NOMO-1 (cell line): ENCODE data around the gene ADAM19.
A peak's percentile ranks its signal among the peaks of the same experiment; 100 is the strongest.

Source experiments
- DNase-seq, 2 experiments: peaks; one replicate each; lab custom pipeline; 2025; ENCODE audit not compliant: unreplicated experiment in 2 of 2; lab: John Stamatoyannopoulos, UW

ADAM19 gene

GRCh38 chr5:157596487-157596886, 20.9 kb upstream of the ADAM19 start:
- DNase-seq, result peak; percentile 14 to 40

- peak; percentile 10 to 52 for DNase-seq
These were observed 19.3 kb upstream of the ADAM19 start for GRCh38 chr5:157594675-157595459.

GRCh38 chr5:157594257-157594656, 18.7 kb upstream of the ADAM19 start:
- no peak for DNase-seq

DNA sequence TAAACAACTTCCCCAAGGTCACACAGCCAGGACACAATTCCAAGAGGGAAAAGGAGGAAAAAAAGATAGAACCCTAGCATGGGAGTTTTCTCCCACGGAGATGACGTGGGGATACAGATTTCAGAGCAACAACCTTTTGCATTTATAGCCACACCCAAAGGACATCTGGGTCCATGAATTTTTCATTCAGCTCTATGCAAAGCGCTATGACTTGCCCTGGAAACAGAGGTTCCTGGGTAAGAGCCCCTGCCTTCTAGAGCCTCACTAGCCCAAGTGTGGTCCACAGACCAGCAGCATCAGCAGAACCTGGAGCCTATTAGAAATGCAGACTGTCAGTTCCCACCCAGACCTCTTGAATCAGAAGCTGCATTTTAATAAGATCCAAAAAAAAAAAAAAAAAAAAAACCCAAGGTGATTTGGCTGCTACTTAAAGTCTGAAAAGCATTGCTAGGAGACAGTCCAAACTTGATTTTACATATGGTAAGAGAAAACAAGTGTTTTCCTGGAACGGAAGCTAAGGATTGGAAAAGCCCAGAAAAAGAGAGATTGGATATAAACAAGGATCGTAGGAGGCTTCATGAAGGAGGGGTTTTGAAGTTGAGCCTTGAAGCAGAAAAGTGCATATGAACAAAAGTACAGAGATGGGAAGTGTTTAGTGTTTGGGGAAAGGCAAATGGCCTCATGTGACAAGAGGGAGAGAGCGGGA, 17.6 kb upstream of the ADAM19 start:
- no peak for DNase-seq

DNA sequence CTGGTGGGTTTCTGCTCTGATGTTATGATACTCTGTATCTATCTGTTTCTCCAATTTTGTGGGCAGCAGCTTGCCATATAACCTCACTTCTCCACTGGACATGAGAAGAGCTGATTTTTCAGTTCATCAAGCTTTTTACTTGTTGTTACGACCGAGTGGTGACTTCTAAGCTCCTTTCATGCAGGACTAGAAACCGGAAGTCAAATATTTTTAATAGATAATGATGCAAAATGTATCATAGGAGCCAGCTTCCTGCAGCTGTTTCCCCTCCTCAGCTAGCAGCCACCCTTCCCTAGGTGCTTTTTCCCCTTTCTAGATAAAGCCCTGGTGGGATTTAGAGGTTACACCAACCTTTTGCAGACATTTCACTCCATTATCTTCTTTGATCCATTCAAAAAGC, 17.0 kb upstream of the ADAM19 start:
- peak in 1 of 2 experiments; percentile 49 for DNase-seq

DNA sequence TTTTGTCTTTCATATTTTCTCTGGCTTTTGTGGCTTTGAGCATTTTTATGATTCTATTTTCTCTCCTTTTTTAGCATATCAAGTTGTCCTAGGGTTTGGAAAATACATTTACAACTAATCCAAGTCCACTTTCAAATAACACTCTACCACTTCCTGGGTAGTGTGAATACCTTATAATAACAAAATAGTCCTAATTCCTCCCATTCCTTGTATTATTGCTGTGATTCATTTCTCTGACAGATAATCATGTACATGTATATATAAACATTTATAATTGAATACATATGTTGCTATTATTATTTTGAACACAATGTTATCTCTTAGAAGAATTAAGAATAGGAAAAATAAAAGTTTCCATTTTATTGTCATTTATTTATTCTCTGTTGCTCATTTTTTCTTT, 14.9 kb upstream of the ADAM19 start:
- no peak for DNase-seq

DNA sequence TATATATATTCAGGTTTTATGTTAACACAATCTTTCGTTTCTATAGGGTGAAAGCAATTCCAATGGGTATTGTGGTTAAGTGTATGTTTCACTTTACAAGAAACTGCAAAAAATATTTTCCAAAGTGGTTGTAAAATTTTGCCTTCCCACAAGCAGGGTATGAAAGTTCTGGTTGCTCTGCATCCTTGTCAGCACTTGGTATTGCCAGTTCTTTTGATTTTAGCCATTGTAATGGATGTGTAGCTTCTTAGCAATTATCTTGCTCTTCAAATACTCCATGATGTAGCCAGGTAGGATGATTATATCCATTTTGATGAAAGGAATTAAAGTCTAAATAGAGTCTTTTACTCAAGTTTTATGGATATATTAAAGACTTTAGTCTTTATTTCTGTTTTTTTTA, 9.1 kb upstream of the ADAM19 start:
- no peak for DNase-seq

DNA sequence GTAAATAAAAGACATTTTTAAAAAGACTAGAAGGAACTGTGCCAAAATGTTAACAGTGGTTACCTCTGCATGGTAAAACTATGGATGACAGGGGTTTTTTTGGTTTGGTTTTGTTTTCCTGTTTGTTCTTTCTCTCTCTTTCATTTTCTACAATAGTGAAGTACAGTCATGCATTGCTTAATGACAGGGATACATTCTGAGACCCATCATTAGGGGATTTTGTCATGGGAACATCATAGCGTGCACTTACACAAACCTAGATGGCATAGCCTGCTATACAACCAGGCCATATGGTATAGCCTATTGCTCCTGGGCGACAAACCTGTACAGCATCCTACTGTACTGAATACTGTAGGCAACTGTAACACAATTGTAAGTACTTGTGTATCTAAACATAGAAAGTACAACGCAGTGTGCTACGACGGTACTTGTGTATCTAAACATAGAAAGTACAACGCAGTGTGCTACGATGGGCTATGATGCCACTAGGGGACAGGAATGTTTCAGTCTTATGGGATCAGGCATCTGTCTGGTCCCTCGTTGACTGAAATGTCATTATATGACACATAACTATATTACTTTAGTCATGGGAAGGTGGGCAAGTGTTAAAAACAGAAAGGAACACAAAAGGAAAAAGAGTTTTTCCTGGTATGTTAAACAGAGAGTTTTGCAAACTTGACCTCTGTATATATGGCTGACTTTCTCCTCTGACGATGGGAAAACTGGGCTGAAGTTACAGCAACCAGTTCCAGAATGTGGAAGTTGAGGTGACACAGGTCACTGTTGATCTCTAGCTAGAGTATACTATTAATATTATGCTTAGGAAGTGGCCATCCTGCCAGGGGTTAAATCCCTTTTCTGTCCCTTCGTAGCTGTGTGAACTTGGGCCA, 7.4 kb upstream of the ADAM19 start:
- DNase-seq, result peak in 1 of 2 experiments; percentile 5

DNA sequence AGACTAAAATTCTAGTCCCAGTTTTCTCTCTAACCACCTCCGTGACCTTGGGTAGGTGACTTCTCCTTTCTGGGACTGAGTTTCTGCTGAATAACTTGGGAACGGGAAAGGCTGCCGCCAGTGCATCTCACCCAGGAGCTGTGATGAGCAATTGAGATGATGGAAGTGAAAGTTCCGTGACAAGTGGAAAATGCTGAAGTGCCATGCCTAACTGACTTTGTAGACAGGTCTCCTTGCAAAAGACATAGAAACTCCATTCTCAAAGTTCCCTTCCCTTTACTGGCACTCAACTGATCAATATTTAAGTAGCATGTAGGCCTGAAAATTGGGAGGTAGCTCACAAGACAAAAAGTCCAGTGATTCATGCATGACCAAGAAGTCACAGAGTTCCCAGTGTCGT, 6.3 kb upstream of the ADAM19 start:
- DNase-seq, result peak in 1 of 2 experiments; percentile 74

DNA sequence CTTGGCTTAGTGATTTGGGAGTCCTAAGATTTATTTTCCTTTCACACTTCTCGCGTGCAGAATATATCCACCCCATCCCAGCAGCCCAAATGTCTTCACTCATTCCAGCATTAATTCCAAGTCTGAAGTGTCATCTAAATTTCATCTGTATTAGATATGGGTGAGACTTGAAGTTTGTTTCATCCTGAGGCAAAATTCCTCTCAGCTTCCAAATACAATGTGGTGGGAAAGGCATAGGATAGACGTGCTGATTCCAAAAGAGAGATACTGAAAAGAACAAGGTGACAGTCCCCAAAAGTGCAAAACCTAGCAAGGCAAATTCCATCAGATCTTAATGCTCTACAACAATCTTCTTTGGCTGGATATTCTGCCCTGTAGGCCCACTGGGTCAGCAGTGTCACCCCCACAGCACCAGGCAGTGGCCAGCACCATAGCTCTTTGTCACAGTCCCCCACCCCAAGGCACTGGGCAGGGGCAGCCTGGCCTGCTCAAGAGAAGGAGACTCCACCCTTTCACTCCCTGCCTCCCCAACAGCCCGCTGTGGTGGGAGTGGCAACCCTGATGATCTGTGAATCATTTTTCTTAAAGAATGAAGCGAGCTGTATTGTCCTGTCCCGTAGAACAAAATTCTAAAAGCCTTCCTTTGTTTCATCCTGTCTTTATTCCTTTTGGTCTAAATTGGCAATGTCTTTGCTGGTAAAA, 2.7 kb upstream of the ADAM19 start:
- no peak for DNase-seq

DNA sequence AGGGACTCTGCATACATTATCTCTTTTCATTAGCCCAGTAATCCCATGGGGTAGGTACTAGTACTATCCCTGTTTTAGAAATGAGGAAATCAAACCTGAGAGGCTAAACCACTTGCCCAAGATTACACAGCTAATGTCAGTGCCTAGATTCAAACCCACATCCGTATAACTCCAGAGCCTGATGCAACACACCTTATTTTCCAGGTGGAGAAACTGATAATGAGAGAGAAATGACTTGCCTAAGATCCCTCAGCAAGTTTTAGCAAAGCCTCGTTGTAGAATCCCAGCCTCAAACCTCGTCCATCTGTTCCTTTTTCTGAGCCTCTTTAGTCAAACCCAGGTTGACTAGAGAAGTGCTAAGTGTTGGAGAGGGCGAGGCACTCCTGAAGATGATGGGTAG, 1.1 kb upstream of the ADAM19 start:
- peak in 1 of 2 experiments; percentile 12 for DNase-seq

DNA sequence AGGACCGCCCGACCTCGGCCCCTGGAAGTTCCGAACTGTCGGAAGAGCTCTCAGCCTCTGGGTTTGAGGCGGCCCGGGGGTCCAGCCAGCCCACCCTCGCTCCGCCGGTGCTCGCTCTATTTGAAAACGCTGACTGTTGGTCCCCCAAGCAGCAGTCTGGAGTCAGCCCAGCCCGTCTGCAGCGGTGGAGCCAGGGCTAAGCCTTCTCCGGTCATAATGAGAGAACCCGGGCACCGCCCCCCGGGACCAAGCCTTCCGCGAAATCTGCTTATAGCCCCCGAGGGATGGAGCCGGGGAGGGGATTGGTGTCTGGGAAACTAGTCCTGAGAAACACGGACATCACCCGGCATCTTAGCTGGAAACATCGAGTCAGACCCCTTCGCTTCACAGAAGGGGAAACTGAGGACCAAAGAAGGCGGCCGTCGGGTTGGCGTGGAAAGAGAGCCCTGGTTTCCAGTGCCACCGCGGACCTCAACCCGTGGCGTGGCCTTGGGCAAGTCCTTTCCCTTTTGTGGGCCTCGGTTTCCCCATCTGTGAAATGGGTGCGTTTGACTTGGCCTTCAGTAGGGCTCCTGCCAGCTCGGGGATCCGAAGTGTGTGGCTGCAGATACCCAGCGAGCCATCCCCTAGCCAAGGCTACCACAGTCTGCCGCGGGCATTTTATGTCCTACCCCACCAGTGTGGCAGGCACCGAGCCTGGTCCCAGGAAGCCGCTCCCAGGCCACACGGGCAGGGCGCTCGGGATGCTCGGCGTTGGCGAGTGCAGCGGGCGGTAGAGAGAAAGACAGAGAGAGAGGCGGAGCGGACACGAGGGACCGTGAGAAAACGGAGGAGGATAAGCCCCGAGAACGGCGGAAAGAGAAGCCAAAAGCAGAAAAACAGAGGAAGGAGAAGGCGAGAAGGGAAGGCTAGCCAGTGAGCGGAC, 857 bp downstream of the ADAM19 start:
- peak in 1 of 2 experiments; percentile 26 for DNase-seq

DNA sequence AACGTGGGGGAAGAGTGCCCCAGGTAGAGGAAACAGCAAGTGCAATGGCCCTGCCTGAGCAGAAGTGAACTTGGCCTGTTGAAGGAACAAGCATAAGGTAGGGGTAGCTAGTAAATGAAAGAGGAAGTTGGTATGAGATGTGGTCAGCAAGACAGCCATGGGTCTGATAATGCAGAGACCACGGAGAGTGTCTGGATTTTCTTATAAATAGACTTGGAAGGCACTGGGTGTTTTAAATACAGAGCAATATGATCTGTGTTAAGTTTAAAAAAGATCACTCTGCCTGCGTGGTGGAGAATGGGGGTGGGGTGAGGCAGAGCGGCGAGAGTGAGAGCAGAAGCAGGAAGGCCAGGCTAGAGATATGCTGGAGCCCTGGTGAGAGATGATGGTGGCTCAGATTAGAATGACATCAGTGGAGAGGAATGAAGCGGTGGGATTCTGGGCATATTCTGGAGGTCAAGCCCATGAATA, 4.2 kb downstream of the ADAM19 start:
- DNase-seq, result peak; percentile 93 to 97

DNA sequence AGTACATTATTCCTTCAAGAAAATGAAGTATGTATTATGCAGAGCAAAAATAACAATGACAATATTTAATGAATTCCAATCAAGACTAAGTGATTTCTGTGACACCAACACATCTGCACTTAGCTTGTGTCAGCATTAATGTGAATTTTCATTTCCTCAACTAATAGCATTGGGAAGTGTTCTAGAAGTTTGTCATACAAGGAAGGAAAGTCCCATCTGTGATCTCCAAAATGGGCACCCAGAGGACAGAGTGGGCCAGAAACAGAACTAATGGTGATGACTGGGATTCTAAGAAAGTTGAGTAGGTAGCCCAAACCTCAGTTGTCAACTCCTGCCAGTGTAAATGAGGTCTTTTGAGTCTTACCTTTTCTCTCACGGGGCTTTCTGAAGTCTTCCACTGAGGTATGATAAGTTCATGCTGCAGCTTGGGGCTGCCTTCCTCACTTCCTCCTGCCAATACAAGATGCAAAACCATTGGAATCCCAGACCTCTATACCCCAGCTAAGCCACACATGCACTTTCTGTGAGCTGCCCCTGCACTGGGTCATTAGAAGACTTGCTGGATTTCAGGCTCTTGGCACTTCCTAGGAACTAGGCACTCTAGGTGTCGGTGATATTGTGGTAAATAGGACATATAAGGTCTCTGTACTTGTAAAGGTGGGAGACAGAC, 4.9 kb downstream of the ADAM19 start:
- DNase-seq, result no peak

- DNase-seq, result no peak
These were observed 6.9 kb downstream of the ADAM19 start for GRCh38 chr5:157568720-157569119.

DNA sequence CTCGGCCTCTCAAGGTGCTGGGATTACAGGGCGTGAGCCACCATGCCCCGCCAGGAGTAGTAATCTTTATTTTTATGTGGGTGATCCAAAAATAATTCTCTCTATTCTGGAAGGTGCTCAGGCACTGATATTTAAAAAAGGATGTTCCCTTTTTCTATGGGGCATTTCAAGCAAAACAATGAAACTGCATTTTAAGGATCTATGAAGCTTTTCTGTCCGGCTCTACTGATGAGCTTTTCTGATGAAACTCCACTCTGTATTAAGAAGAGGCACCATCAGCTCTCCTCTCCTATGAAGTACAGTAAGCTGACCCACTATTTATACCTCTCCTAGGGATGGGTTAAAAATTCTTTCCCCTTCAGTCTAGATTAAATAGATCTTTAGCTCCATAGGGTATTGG, 7.4 kb downstream of the ADAM19 start:
- DNase-seq, result peak; percentile 24 to 47

GRCh38 chr5:157566902-157567489, 8.6 kb downstream of the ADAM19 start:
- peak; percentile 80 to 95 for DNase-seq

DNA sequence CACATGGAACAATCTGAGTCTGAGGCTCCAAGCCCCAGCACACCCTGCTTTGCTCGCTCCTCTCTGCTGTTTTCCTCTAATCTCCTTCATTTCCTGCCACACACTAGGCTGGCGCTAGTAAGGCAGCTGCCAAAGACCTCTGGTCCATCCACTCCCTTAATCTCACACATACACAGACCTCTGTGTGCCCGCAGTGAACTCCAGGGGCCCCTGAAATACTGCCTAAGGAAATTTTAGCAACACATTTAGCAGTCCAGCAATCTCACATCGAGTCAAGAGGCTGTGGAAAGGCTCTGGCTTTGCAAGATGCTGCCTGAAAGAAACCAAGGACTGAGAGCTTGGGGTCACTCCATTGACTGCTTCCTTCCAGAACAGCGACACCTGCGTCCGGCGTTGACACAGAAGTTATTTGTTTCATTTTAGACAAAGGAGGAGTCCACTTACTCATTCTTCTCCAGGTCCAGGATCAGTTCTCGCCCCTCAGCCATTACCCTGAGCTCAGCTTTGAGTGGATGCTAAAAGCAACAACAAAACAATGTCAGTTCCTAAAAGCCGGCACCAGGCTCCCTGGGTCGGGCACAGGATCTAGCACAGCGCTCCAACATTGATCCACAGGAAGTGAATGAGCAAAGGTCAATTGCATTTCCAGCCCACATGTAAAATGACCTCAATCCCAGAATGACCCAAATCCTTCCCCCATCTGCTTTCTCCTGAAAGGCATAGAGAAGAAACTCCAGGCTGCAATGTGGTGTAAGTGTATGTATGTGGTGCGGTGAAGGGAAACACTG, 11.5 kb downstream of the ADAM19 start:
- no peak for DNase-seq
